Measurements from ENCODE around the gene SUMF2. TPM values are rescaled to one million over a fixed set of nuclear protein-coding genes. Genes with fewer than 3 reads are reported as not detected.

SUMF2 gene
- total and polyA plus RNA-seq, 2 of the 13 experiments (the other 11 are each of a cell fraction or from before 2014, with no cell fraction given): 48.9 to 54.4 TPM

DNA sequence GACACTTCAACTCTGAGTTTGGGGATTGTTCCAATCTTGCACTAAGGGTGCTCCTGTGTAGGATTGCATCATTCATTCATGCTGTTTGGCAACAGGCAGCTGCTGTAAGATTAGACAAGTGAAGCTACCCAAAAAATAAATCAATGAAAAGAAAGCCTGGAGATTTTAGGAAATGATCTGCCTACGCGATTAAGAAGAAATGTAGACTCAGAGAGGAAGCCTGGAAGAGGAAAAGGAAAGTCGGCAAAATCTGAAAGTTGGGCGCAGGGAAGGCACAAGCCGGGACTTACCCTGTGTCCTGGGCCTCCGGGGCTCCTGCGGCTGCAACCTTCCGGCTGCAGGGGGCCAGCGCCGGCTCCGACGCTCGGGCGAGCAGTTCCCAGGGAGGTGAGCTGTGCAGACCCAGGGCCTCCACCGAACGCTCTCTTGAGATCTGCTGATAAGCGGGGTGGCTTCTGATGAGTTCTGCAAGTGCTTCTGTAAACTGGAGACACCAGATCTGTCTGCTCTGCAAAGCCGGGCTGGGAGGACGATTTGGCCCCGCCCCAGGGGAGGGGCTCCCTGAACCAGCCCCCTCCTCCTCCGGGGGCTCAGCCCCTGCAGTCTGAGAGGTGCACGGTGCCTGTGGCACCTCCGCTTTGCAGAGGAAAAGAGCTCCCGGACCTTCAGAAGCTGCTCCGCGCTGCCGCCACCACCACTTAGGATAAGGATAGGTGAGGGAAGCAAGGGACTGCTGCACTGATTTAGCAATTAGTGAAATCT lies 30.2 kb upstream of the SUMF2 start (continued):
- TF ChIP-seq, protein P1, sequence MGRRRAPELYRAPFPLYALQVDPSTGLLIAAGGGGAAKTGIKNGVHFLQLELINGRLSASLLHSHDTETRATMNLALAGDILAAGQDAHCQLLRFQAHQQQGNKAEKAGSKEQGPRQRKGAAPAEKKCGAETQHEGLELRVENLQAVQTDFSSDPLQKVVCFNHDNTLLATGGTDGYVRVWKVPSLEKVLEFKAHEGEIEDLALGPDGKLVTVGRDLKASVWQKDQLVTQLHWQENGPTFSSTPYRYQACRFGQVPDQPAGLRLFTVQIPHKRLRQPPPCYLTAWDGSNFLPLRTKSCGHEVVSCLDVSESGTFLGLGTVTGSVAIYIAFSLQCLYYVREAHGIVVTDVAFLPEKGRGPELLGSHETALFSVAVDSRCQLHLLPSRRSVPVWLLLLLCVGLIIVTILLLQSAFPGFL (CRISPR knock-in tag; IDR thresholded peaks at IDR 0.05): no peak
- TF ChIP-seq, protein P2, sequence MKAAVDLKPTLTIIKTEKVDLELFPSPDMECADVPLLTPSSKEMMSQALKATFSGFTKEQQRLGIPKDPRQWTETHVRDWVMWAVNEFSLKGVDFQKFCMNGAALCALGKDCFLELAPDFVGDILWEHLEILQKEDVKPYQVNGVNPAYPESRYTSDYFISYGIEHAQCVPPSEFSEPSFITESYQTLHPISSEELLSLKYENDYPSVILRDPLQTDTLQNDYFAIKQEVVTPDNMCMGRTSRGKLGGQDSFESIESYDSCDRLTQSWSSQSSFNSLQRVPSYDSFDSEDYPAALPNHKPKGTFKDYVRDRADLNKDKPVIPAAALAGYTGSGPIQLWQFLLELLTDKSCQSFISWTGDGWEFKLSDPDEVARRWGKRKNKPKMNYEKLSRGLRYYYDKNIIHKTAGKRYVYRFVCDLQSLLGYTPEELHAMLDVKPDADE (CRISPR knock-in tag; IDR thresholded peaks at IDR 0.05): no peak
- TF ChIP-seq, protein P3, sequence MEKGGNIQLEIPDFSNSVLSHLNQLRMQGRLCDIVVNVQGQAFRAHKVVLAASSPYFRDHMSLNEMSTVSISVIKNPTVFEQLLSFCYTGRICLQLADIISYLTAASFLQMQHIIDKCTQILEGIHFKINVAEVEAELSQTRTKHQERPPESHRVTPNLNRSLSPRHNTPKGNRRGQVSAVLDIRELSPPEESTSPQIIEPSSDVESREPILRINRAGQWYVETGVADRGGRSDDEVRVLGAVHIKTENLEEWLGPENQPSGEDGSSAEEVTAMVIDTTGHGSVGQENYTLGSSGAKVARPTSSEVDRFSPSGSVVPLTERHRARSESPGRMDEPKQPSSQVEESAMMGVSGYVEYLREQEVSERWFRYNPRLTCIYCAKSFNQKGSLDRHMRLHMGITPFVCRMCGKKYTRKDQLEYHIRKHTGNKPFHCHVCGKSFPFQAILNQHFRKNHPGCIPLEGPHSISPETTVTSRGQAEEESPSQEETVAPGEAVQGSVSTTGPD (CRISPR knock-in tag; IDR thresholded peaks at IDR 0.05): peak; percentile 29; the same call in 1 of the 2 replicates
- TF ChIP-seq REL (CRISPR knock-in tag; conservative IDR thresholded peaks at IDR 0.05): no peak
- TF ChIP-seq MAFF (IDR thresholded peaks at IDR 0.05; ENCODE audit: low read depth, low read length): peak; percentile 39; the same call in 1 of the 2 replicates
- TF ChIP-seq SP4 (CRISPR knock-in tag; IDR thresholded peaks at IDR 0.05): peak; percentile 79
- TF ChIP-seq, protein P4, sequence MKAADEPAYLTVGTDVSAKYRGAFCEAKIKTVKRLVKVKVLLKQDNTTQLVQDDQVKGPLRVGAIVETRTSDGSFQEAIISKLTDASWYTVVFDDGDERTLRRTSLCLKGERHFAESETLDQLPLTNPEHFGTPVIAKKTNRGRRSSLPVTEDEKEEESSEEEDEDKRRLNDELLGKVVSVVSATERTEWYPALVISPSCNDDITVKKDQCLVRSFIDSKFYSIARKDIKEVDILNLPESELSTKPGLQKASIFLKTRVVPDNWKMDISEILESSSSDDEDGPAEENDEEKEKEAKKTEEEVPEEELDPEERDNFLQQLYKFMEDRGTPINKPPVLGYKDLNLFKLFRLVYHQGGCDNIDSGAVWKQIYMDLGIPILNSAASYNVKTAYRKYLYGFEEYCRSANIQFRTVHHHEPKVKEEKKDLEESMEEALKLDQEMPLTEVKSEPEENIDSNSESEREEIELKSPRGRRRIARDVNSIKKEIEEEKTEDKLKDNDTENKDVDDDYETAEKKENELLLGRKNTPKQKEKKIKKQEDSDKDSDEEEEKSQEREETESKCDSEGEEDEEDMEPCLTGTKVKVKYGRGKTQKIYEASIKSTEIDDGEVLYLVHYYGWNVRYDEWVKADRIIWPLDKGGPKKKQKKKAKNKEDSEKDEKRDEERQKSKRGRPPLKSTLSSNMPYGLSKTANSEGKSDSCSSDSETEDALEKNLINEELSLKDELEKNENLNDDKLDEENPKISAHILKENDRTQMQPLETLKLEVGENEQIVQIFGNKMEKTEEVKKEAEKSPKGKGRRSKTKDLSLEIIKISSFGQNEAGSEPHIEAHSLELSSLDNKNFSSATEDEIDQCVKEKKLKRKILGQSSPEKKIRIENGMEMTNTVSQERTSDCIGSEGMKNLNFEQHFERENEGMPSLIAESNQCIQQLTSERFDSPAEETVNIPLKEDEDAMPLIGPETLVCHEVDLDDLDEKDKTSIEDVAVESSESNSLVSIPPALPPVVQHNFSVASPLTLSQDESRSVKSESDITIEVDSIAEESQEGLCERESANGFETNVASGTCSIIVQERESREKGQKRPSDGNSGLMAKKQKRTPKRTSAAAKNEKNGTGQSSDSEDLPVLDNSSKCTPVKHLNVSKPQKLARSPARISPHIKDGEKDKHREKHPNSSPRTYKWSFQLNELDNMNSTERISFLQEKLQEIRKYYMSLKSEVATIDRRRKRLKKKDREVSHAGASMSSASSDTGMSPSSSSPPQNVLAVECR (CRISPR knock-in tag; IDR thresholded peaks at IDR 0.05; ENCODE audit: borderline replicate concordance): peak; percentile 84; the same call in 1 of the 2 replicates
- TF ChIP-seq SALL1 (CRISPR knock-in tag; IDR thresholded peaks at IDR 0.05): peak; percentile 72
- TF ChIP-seq, protein P5, sequence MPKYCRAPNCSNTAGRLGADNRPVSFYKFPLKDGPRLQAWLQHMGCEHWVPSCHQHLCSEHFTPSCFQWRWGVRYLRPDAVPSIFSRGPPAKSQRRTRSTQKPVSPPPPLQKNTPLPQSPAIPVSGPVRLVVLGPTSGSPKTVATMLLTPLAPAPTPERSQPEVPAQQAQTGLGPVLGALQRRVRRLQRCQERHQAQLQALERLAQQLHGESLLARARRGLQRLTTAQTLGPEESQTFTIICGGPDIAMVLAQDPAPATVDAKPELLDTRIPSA (CRISPR knock-in tag; IDR thresholded peaks at IDR 0.05; ENCODE audit: borderline replicate concordance): no peak
- no peak for TF ChIP-seq ZNF326 (CRISPR knock-in tag; IDR thresholded peaks at IDR 0.05; ENCODE audit: borderline replicate concordance)
- peak; percentile 55; the same call in 1 of the 2 replicates for TF ChIP-seq HMG20B (CRISPR knock-in tag; conservative IDR thresholded peaks at IDR 0.05)
- peak; percentile 60; the same call in 1 of the 2 replicates for TF ChIP-seq SP5 (CRISPR knock-in tag; IDR thresholded peaks at IDR 0.05; ENCODE audit: borderline replicate concordance, low read depth)
- TF ChIP-seq POLR2G (IDR thresholded peaks at IDR 0.05; ENCODE audit: low read depth, low read length): peak; percentile 91
- TF ChIP-seq LCORL (IDR thresholded peaks at IDR 0.05): 0 out of 2 replicates have a peak, but pooled peaks have one; percentile 24
- TF ChIP-seq LCORL (CRISPR knock-in tag; IDR thresholded peaks at IDR 0.05): peak; percentile 70; the same call in 1 of the 2 replicates
- TF ChIP-seq NCOA5 (CRISPR knock-in tag; IDR thresholded peaks at IDR 0.05): no peak
- no peak for TF ChIP-seq RFX5 (IDR thresholded peaks at IDR 0.05; ENCODE audit: low read depth, low read length)
- peak; percentile 21 for TF ChIP-seq IKZF4 (CRISPR knock-in tag; IDR thresholded peaks at IDR 0.05; ENCODE audit: borderline replicate concordance, low read depth, not compliant biosample characterization)
- no peak; the same call in 1 of the 2 replicates for TF ChIP-seq SPEN (CRISPR knock-in tag; IDR thresholded peaks at IDR 0.05; ENCODE audit: low read depth)
- TF ChIP-seq ZSCAN21 (CRISPR knock-in tag; IDR thresholded peaks at IDR 0.05; ENCODE audit: borderline replicate concordance): no peak
- TF ChIP-seq CC2D1A (CRISPR knock-in tag; IDR thresholded peaks at IDR 0.05): no peak

Measured in HepG2 (cell line).